Measurements from ENCODE around the gene PRRG2. TPM values are rescaled to one million over a fixed set of nuclear protein-coding genes. Genes with fewer than 3 reads are reported as not detected.
"Not testable (repeated sequence)": the region's sequence is repeated elsewhere in the genome, so short reads cannot be mapped to it uniquely, and the experiment has no call there.

Gene PRRG2
- total and polyA plus RNA-seq, 2 of the 13 experiments (the other 11 are each of a cell fraction or from before 2014, with no cell fraction given): 0.66 to 0.82 TPM

GRCh38 chr19:49632576-49632975 lies 51.5 kb downstream of the PRRG2 start:
- H3K79me2 ChIP-seq (ENCODE audit: insufficient read depth, low read length): no peaks in the 10 kb centered on the region
- ATAC-seq: no peak
- H3K4me1 ChIP-seq (ENCODE audit: insufficient read depth, low read length): peaks cover 10% of the 10 kb centered on the region; the same call in 1 of the 2 replicates
- no TSS peak for BruUV-seq (replicated peaks)
- TF ChIP-seq KDM5B (CRISPR knock-in tag; IDR thresholded peaks at IDR 0.05; ENCODE audit: borderline replicate concordance): no peak
- no peak for TF ChIP-seq ZNF678 (CRISPR knock-in tag; IDR thresholded peaks at IDR 0.05)
- no peak for TF ChIP-seq RORA (CRISPR knock-in tag; IDR thresholded peaks at IDR 0.05)
- TF ChIP-seq ZMYM3 (CRISPR knock-in tag; IDR thresholded peaks at IDR 0.05): peak; percentile 18; the same call in 1 of the 2 replicates
- POLR2A ChIA-PET: interaction anchor here (1.0 kb wide), 1 partner anchor 8 kb away, joined by 5 read pairs; no protein-coding TSS in a partner anchor
- H3K36me3 ChIP-seq (replicated peaks in 1 of 2; ENCODE audit: control insufficient read depth in 1 of 2, insufficient read depth in 2 of 2, low read length in 2 of 2): no peaks in the 10 kb centered on the region
- H3K4me3 ChIP-seq (replicated peaks in 1 of 3; ENCODE audit: insufficient read depth in 1 of 3, low read depth in 2 of 3, low read length in 3 of 3): no peak overlapping the region
- H3K9ac ChIP-seq (ENCODE audit: insufficient read depth, low read depth, low read length): no peak overlapping the region
- H4K20me1 ChIP-seq (ENCODE audit: insufficient read depth, low read length): no peaks in the 10 kb centered on the region
- 91% methylated on average over 5 of the region's 5 CpGs for WGBS (ENCODE audit: low lambda C conversion rate)
- no peaks in the 10 kb centered on the region for H3K27me3 ChIP-seq (ENCODE audit: control insufficient read depth in 1 of 2, insufficient read depth in 2 of 2, low read length in 2 of 2)
- no peaks in the 10 kb centered on the region for H3K9me3 ChIP-seq (ENCODE audit: low read length)
- FAIRE-seq: no peak
- CTCF ChIA-PET (ENCODE audit: low intra/inter-chr PET ratio, low total read pairs): no interaction called here
- H3K27ac ChIP-seq (ENCODE audit: extremely low read length, insufficient read depth, low read length): no peak overlapping the region
- in situ Hi-C loops (cut with HindIII; ENCODE audit: extremely low pct_ligation_motif_present, low pct_unique_long_range_greater_than_20kb) (no loop called here), intact Hi-C loops (cut with micrococcal nuclease; ENCODE audit: unreplicated experiment) (no loop called here)
- no peak overlapping the region for H3K4me2 ChIP-seq (ENCODE audit: low read depth, low read length)
- no peak for DNase-seq (ENCODE audit: low spot score)
- H2AFZ ChIP-seq (ENCODE audit: low read length): no peak overlapping the region

- CTCF ChIA-PET (ENCODE audit: low intra/inter-chr PET ratio, low total read pairs); in situ Hi-C loops (cut with HindIII; ENCODE audit: extremely low pct_ligation_motif_present, low pct_unique_long_range_greater_than_20kb); H3K9ac ChIP-seq (ENCODE audit: insufficient read depth, low read depth, low read length); BruUV-seq (replicated peaks); H4K20me1 ChIP-seq (ENCODE audit: insufficient read depth, low read length); H3K4me3 ChIP-seq (replicated peaks in 1 of 3; ENCODE audit: insufficient read depth in 1 of 3, low read depth in 2 of 3, low read length in 3 of 3); POLR2A ChIA-PET; FAIRE-seq; intact Hi-C loops (cut with micrococcal nuclease; ENCODE audit: unreplicated experiment); H3K4me2 ChIP-seq (ENCODE audit: low read depth, low read length); DNase-seq (ENCODE audit: low spot score); H3K27ac ChIP-seq (ENCODE audit: extremely low read length, insufficient read depth, low read length); H3K9me3 ChIP-seq (ENCODE audit: low read length); H2AFZ ChIP-seq (ENCODE audit: low read length); ATAC-seq; H3K36me3 ChIP-seq (replicated peaks in 1 of 2; ENCODE audit: control insufficient read depth in 1 of 2, insufficient read depth in 2 of 2, low read length in 2 of 2); H3K27me3 ChIP-seq (ENCODE audit: control insufficient read depth in 1 of 2, insufficient read depth in 2 of 2, low read length in 2 of 2); H3K79me2 ChIP-seq (ENCODE audit: insufficient read depth, low read length): not testable (repeated sequence)
- peaks cover 16% of the 10 kb centered on the region for H3K4me1 ChIP-seq (ENCODE audit: insufficient read depth, low read length)
- WGBS (ENCODE audit: low lambda C conversion rate): 85% methylated on average over 6 of the region's 9 CpGs
These were observed 52.2 kb downstream of the PRRG2 start for GRCh38 chr19:49633273-49633672.

Data from HepG2 (cell line).